Measurements from ENCODE around the gene LHX4. TPM values are rescaled to one million over a fixed set of nuclear protein-coding genes. Genes with fewer than 3 reads are reported as not detected.

The LHX4 gene
- total and polyA plus RNA-seq, 2 of the 8 experiments (the other 6 are each of a cell fraction or from before 2014, with no cell fraction given) = 0.85 to 4.9 TPM

DNA sequence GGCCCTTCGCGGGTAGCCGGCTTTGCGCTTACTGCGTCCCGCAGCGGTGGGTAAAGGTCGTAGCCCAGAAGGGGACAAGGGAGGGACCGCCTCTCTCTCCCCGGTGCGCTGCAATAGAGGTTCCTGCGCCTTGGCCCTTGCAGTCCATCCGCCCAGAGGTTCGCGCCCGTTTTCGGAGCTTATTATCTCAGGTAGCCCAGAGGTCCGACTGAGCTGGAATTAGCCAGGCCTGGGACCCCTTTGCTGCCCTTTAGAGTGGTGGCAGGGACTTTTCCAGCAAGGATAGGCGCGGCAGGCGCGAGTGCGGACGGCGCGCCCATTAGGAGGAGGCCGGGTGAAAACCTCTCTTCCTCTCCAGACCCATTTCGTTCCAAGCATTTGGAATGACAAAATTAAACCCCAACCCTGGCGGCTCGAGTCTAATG lies 5.0 kb downstream of the LHX4 start:
- H3K4me1 ChIP-seq (replicated peaks in 1 of 4; ENCODE audit: control insufficient read depth in 3 of 4, insufficient read depth in 4 of 4, low read length in 3 of 4) = peaks cover 29 to 53% (median 36%) of the 10 kb centered on the region in 4 experiments
- no peak overlapping the region for H2BK120ac ChIP-seq (replicated peaks; ENCODE audit: low read depth, low read length)
- TF ChIP-seq HDAC6 (IDR thresholded peaks at IDR 0.05; ENCODE audit: low read depth, low read length) (no peak), RFX5 (IDR thresholded peaks at IDR 0.05; ENCODE audit: borderline replicate concordance, low read depth, low read length) (no peak), BACH1 (IDR thresholded peaks at IDR 0.05; ENCODE audit: low read length) (no peak), SIN3A (conservative IDR thresholded peaks at IDR 0.05 in 1 of 2, IDR thresholded peaks at IDR 0.05 in 1 of 2; ENCODE audit: low read depth in 1 of 2, low read length in 2 of 2) (no peak), EZH2 (IDR thresholded peaks at IDR 0.05; ENCODE audit: low read depth, low read length, severe bottlenecking) (peak; percentile 98), JUND (IDR thresholded peaks at IDR 0.05; ENCODE audit: low read length) (no peak), FOSL1 (IDR thresholded peaks at IDR 0.05; ENCODE audit: insufficient read depth, low read depth, low read length) (no peak), CEBPB (IDR thresholded peaks at IDR 0.05; ENCODE audit: low read depth, low read length) (no peak), KDM4A (IDR thresholded peaks at IDR 0.05; ENCODE audit: low read depth, low read length, severe bottlenecking) (peak; percentile 73), SUZ12 (IDR thresholded peaks at IDR 0.05; ENCODE audit: low read length) (peak; percentile 98), TAF1 (IDR thresholded peaks at IDR 0.05; ENCODE audit: low read depth, low read length) (no peak), ASH2L (IDR thresholded peaks at IDR 0.05; ENCODE audit: low read length) (no peak), CTBP2 (IDR thresholded peaks at IDR 0.05; ENCODE audit: borderline replicate concordance, insufficient read depth, insufficient read length, low read length) (peak; percentile 26), SIRT6 (IDR thresholded peaks at IDR 0.05; ENCODE audit: low read length) (no peak)
- POLR2A ChIA-PET (ENCODE audit: partially characterized antibody) = interaction anchor here (1.2 to 4.0 kb wide), 5 partner anchors 9 to 66 kb away, joined by 5 to 26 read pairs (median 12); no protein-coding TSS in a partner anchor
- H2BK5ac ChIP-seq (ENCODE audit: low read depth, low read length) = no peak overlapping the region
- no peak overlapping the region for H3K23ac ChIP-seq (ENCODE audit: insufficient read length)
- H3K23me2 ChIP-seq (ENCODE audit: low read depth, low read length) = peaks cover 32% of the 10 kb centered on the region; the same call in 1 of the 2 replicates
- no peak overlapping the region for H4K8ac ChIP-seq (ENCODE audit: extremely low read depth, insufficient read depth, low read length)
- H3K9me3 ChIP-seq (ENCODE audit: insufficient read depth in 2 of 2, low read depth in 1 of 2, low read length in 1 of 2) = no peaks in the 10 kb centered on the region; a peak in 1 of 4 replicates
- H3K27ac ChIP-seq (ENCODE audit: low read depth, low read length) = no peak overlapping the region
- no peak overlapping the region; a peak in 3 of 7 replicates for H3K9ac ChIP-seq (replicated peaks in 1 of 4; ENCODE audit: extremely low read depth in 1 of 4, low read depth in 3 of 4, low read length in 3 of 4)
- no peak overlapping the region for H3K14ac ChIP-seq (ENCODE audit: insufficient read length)
- H4K5ac ChIP-seq (ENCODE audit: insufficient read length, low read depth, low read length) = no peak overlapping the region
- H3K36me3 ChIP-seq (ENCODE audit: control insufficient read depth in 2 of 4, insufficient read depth in 4 of 4, low read length in 3 of 4) = no peaks in the 10 kb centered on the region; a peak in 1 of 8 replicates
- H3K4me2 ChIP-seq (ENCODE audit: insufficient read depth in 1 of 2, low read depth in 2 of 2, low read length in 2 of 2) = peak overlapping the region; percentile 91 to 98
- 1% methylated on average over 18 of the region's 30 CpGs; no CpG with 5 or more reads in 1 of the 2 experiments for WGBS, 2 experiments (ENCODE audit: extremely low coverage in 1 of 2, insufficient coverage in 1 of 2, insufficient read length in 1 of 2, insufficient replicate concordance in 2 of 2, low coverage in 1 of 2, low lambda C conversion rate in 2 of 2, missing lambda C conversion rate in 1 of 2)
- H3K56ac ChIP-seq (replicated peaks; ENCODE audit: insufficient read length, low read depth, low read length) = no peak overlapping the region
- H2AFZ ChIP-seq (ENCODE audit: low read length) = no peak overlapping the region
- CTCF ChIA-PET (ENCODE audit: partially characterized antibody) = interaction anchor here (1.3 to 6.9 kb wide), 5 partner anchors 10 to 870 kb away, joined by 3 to 65 read pairs (median 7); no protein-coding TSS in a partner anchor
- no peak overlapping the region for H2AK5ac ChIP-seq (ENCODE audit: low read depth, low read length)
- H3K79me2 ChIP-seq (ENCODE audit: control insufficient read depth in 1 of 2, insufficient read depth in 2 of 2, low read length in 2 of 2) = no peaks in the 10 kb centered on the region
- no peaks in the 10 kb centered on the region for H3K79me1 ChIP-seq (ENCODE audit: low read depth, low read length)
- no peak for FAIRE-seq
- peak in 1 of 2 experiments; percentile 78 for DNase-seq (ENCODE audit: low read depth in 1 of 2, low spot score in 2 of 2)
- no peak overlapping the region for H2BK20ac ChIP-seq (ENCODE audit: low read length)
- peaks cover 40 to 75% (median 68%) of the 10 kb centered on the region in 4 experiments for H3K27me3 ChIP-seq (replicated peaks in 1 of 4; ENCODE audit: control insufficient read depth in 3 of 4, extremely low read depth in 1 of 4, insufficient read depth in 3 of 4, low read length in 3 of 4)
- no peak overlapping the region for H4K91ac ChIP-seq (replicated peaks; ENCODE audit: insufficient read length, low read length)
- no peak overlapping the region for H3K4ac ChIP-seq (replicated peaks; ENCODE audit: insufficient read length, low read depth, low read length)
- no peak overlapping the region for H2BK12ac ChIP-seq (ENCODE audit: low read depth, low read length)
- peak overlapping the region; percentile 17 for H3K18ac ChIP-seq (ENCODE audit: extremely low read depth, low read length)
- peaks cover 0 to 12% of the 10 kb centered on the region in 2 experiments for H4K20me1 ChIP-seq (replicated peaks in 1 of 2; ENCODE audit: control insufficient read depth in 1 of 2, insufficient read depth in 2 of 2, low read length in 2 of 2)
- peak overlapping the region; percentile 31 to 66 (median 50) for H3K4me3 ChIP-seq (ENCODE audit: extremely low read depth in 1 of 4, insufficient read depth in 2 of 4, low read depth in 3 of 4, low read length in 4 of 4)
- H2BK15ac ChIP-seq (ENCODE audit: low read length) = no peak overlapping the region

Data from H1 (cell line).